Esophagus squamous epithelium (tissue), 5 donors: ENCODE results near the gene RGS9BP. TPM values are rescaled to one million over a fixed set of nuclear protein-coding genes. Genes with fewer than 3 reads are reported as not detected.
"Not testable (repeated sequence)": the region's sequence is repeated elsewhere in the genome, so short reads cannot be mapped to it uniquely, and the experiment has no call there.

Source experiments
- DNase-seq: peaks from one replicate; lab custom pipeline; 2025; lab: John Stamatoyannopoulos, UW
- H3K27ac ChIP-seq, 4 donors: fragments of 200-600 bp; sonication (generic); one replicate each; pipeline ENCODE4 v1.5.1; 2016 to 2019; ENCODE audit warnings: mild to moderate bottlenecking in 1 of 4
- H3K27me3 ChIP-seq, 4 donors: fragments of 200-600 bp; sonication (generic); 1 replicate in 3 of 4; 2 replicates in 1 of 4; pipeline versions ENCODE4 v1.5.1 to v1.6.0; 2017 to 2021; ENCODE audit warnings: antibody characterized with exemption in 1 of 4
- H3K36me3 ChIP-seq, 3 donors: fragments of 200-600 bp; sonication (generic); one replicate each; pipeline ENCODE4 v1.5.1; 2016 to 2019
- H3K4me1 ChIP-seq, 3 donors: fragments of 200-600 bp; sonication (generic); one replicate each; pipeline ENCODE4 v1.5.1; 2017 to 2019
- H3K4me3 ChIP-seq, 4 donors: fragments of 200-600 bp; sonication (generic); 1 replicate in 3 of 4; 2 replicates in 1 of 4; pipeline ENCODE4 v1.5.1; 2016 to 2019; ENCODE audit warnings: mild to moderate bottlenecking in 2 of 4, moderate library complexity in 1 of 4
- H3K9me3 ChIP-seq, 3 donors: fragments of 200-600 bp; sonication (generic); one replicate each; pipeline ENCODE4 v1.5.1; 2016 to 2019
- POLR2A ChIP-seq, 4 donors: fragments of 450-650 bp; IDR thresholded peaks; one replicate each; pipeline ENCODE4 v1.6.1; 2017; ENCODE audit warnings: antibody characterized with exemption in 4 of 4, mild to moderate bottlenecking in 4 of 4, moderate library complexity in 3 of 4
- WGBS, 2 donors: methylation state at CpG; one replicate each; pipeline ENCODE4 v1.1.5; 2018; 5-methylcytosine and 5-hydroxymethylcytosine counted together
- intact Hi-C: fragments of 100-400 bp; cut with DNase I; formaldehyde crosslinking; loops from one replicate; pipeline ENCODE4 v1.15.0; 2022
- total RNA-seq, 4 donors: library from RNA; depleted of rRNA; stranded (reverse); fragments of >200 nt; gene quantifications; one replicate each; pipeline ENCODE4 v1.1.0, GENCODE V29; 2016
- TF ChIP-seq, protein P1 (sequence below), 6 experiments: fragments of 450-650 bp in 4 of 6; fragments of 200-600 bp in 2 of 6; sonication (generic) in 2 of 6; IDR thresholded peaks; one replicate each; pipeline ENCODE4 v1.5.1; 2016 to 2019; ENCODE audit warnings: antibody characterized with exemption in 6 of 6, mild to moderate bottlenecking in 4 of 6, moderate library complexity in 4 of 6
- donor health status: DM: yes; HTN: yes; CAD: no.

The RGS9BP gene
- total RNA-seq, 4 donors from 2014 or later, result 0.09 to 2.0 (median 0.23) TPM

DNA sequence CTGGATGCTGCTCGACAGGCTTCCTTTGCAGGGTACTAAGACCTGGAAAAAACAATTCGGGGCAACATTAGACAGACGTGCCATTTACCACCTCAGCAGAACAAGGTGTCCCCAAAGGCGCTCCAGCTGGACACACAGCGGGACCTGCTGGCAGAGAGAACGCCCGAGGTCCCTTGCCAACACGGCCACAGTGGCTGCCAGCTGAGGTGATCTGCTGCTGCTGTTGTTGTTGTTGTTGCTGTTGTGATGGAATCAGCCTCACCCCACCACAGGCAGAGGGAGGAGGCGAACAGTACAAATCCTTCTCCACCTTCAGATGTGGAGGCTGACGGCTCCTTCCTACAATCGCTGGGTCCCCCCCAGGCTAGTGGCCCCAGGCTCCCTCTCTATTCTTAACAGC is 25.9 kb upstream of the RGS9BP start:
- no peaks in the 10 kb centered on the region for H3K27me3 ChIP-seq
- TF ChIP-seq POLR2A (IDR thresholded peaks at IDR 0.05), result no peak
- TF ChIP-seq, protein P1, sequence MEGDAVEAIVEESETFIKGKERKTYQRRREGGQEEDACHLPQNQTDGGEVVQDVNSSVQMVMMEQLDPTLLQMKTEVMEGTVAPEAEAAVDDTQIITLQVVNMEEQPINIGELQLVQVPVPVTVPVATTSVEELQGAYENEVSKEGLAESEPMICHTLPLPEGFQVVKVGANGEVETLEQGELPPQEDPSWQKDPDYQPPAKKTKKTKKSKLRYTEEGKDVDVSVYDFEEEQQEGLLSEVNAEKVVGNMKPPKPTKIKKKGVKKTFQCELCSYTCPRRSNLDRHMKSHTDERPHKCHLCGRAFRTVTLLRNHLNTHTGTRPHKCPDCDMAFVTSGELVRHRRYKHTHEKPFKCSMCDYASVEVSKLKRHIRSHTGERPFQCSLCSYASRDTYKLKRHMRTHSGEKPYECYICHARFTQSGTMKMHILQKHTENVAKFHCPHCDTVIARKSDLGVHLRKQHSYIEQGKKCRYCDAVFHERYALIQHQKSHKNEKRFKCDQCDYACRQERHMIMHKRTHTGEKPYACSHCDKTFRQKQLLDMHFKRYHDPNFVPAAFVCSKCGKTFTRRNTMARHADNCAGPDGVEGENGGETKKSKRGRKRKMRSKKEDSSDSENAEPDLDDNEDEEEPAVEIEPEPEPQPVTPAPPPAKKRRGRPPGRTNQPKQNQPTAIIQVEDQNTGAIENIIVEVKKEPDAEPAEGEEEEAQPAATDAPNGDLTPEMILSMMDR (IDR thresholded peaks at IDR 0.05), result no peak
- 93 to 100% methylated on average over 7 to 9 of the region's 11 CpGs for WGBS, 2 donors
- H3K36me3 ChIP-seq, result peaks cover 7 to 94% (median 20%) of the 10 kb centered on the region in 3 donors
- H3K9me3 ChIP-seq, result no peaks in the 10 kb centered on the region
- H3K4me3 ChIP-seq, result no peak overlapping the region
- no peak overlapping the region for H3K27ac ChIP-seq
- peaks cover 0 to 12% (median 0%) of the 10 kb centered on the region in 3 donors for H3K4me1 ChIP-seq
- intact Hi-C loops, result no loop called here
- DNase-seq, result no peak

DNA sequence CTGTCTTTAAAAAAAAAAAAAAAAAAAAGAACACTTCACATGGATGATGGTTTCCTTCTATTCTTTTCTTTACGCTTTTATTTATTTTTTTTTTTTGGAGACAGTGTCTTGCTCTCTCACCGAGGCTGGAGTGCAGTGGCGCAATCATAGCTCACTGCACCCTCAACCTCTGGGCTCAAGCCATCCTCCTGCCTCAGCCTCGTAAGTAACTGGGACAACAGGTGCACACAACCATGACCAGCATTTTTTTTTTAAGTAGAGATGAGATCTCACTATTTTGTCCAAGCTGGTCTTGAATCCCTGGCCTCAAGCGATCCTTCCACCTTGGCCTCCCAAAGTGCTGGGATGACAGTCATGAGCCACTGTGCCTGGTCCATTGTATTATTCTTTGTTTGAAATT is 25.0 kb upstream of the RGS9BP start:
- Histone ChIP-seq H3K36me3 (peaks cover 7 to 94% (median 20%) of the 10 kb centered on the region in 3 donors), H3K9me3 (no peaks in the 10 kb centered on the region), H3K27me3 (no peaks in the 10 kb centered on the region), H3K4me1 (peaks cover 0 to 12% (median 0%) of the 10 kb centered on the region in 3 donors), H3K27ac (no peak overlapping the region), H3K4me3 (no peak overlapping the region)
- 76 to 87% methylated on average over 5 of the region's 5 CpGs for WGBS, 2 donors
- DNase-seq, result no peak
- intact Hi-C loops, result no loop called here
- TF ChIP-seq, protein P1 (IDR thresholded peaks at IDR 0.05), result no peak
- TF ChIP-seq POLR2A (IDR thresholded peaks at IDR 0.05), result no peak

DNA sequence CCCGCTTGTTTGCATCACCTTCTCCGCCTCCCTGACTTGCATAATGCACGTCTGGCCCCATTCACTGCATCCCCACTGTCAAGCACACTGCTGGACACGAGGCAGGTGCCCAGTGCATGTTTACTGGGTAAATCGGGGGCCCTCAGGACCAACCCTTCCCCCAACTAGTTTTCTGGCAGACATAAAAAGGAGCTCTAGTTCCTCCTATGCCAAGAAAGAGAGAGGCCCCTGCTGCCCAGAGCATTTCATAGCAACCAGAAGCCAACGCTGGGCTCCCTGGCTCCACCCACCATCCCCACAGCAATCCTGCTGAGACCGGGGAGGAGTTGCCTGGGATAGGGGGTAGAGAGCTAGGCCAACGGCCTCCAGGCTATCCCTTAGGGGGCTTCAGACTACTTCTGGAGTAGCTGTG is 23.9 kb upstream of the RGS9BP start:
- Histone ChIP-seq H3K36me3 (peaks cover 7 to 94% (median 20%) of the 10 kb centered on the region in 3 donors), H3K4me3 (no peak overlapping the region), H3K27me3 (no peaks in the 10 kb centered on the region), H3K4me1 (peaks cover 0 to 12% (median 0%) of the 10 kb centered on the region in 3 donors), H3K27ac (no peak overlapping the region), H3K9me3 (no peaks in the 10 kb centered on the region)
- no peak for DNase-seq
- intact Hi-C loops, result no loop called here
- 57 to 76% methylated on average over 4 to 5 of the region's 8 CpGs for WGBS, 2 donors
- TF ChIP-seq, protein P1 (IDR thresholded peaks at IDR 0.05), result no peak
- TF ChIP-seq POLR2A (IDR thresholded peaks at IDR 0.05), result no peak

DNA sequence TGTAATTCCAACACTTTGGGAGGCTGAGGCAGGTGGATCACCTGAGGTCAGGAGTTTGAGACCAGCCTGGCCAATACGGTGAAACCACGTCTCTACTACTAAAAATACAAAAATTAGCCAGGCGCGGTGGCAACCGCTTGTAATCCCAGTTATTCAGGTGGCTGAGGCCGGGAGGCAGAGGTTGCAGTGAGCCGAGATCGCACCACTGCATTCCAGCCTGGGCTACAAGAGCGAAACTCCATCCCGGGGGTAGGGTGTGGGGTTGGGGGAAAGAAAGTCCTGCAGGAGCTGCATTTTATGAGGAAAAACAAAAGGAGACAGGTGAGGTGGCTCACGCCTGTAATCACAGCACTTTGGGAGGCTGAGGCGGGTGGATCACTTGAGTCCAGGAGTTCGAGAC is 23.3 kb upstream of the RGS9BP start:
- Histone ChIP-seq H3K4me1 (peaks cover 0 to 12% (median 0%) of the 10 kb centered on the region in 3 donors), H3K36me3 (peaks cover 7 to 94% (median 18%) of the 10 kb centered on the region in 3 donors)
- DNase-seq, H3K9me3 ChIP-seq, H3K27ac ChIP-seq, intact Hi-C loops, H3K4me3 ChIP-seq, H3K27me3 ChIP-seq: not testable (repeated sequence)
- WGBS, 2 donors, result 94% methylated on average over 12 to 13 of the region's 13 CpGs

DNA sequence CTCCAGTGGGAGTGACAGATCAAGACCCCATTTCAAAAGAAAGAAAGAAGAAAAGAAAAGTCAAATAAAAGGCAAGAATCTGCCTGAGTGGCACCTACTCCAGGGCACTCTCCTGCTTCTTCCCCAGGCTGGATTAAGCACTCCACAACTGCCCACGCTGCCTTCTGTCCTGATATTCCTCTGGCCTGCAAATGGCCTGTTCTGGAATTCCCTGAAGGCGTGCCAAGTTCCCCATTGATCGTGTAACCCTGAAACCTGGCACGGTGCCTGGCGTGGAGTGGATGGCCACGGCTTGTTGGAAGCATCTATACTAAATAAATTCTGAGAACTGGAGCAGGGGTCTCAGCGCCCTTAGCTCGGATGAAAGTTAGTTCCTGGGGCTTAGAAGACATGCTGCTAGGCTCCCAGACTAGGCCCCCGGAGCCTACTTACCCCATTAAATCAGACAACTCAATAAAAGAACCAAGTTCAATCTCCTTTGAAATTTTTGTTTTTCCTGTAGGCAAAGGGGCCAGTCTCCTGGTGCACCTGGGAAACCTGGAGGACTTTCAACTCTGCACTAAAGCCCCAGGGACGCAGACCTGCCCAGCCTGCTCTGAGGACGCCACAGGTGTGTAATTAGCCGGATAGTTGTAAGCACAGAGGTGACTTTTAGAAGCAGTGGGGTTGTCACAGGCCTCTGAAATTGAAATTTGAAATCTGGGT is 22.6 kb upstream of the RGS9BP start:
- Histone ChIP-seq H3K4me1 (peaks cover 0 to 12% (median 0%) of the 10 kb centered on the region in 3 donors), H3K9me3 (no peaks in the 10 kb centered on the region), H3K27me3 (no peaks in the 10 kb centered on the region), H3K27ac (peak overlapping the region in 1 of 4 donors; percentile 6), H3K36me3 (peaks cover 8 to 94% (median 11%) of the 10 kb centered on the region in 3 donors), H3K4me3 (no peak overlapping the region)
- TF ChIP-seq, protein P1 (IDR thresholded peaks at IDR 0.05), result no peak
- TF ChIP-seq POLR2A (IDR thresholded peaks at IDR 0.05), result no peak
- DNase-seq, result no peak
- intact Hi-C loops, result no loop called here
- WGBS, 2 donors, result 55 to 60% methylated on average over 10 to 11 of the region's 12 CpGs
